GM12878 (cell line): ENCODE data around the gene CCL15. TPM values are rescaled to one million over a fixed set of nuclear protein-coding genes. Genes with fewer than 3 reads are reported as not detected.

ENCODE experiments used
- CEBPZ ChIP-seq: fragments of 150-350 bp; IDR thresholded peaks from 2 replicates; pipeline ENCODE4 v1.6.1; 2016; ENCODE audit warnings: low read depth, low read length
- CUX1 ChIP-seq: IDR thresholded peaks from 2 replicates; pipeline ENCODE4 v1.6.1; 2012; ENCODE audit warnings: improper control_type of control experiment, low read depth, low read length; ENCODE audit not compliant: insufficient replicate concordance
- polyA plus RNA-seq, 11 experiments: library from polyadenylated mRNA; depleted of rRNA in 4 of 11; unstranded in 6 of 11; stranded (reverse) in 5 of 11; fragments of >200 nt; fragmentation: Nextera tagmentation in 4 of 11; fragmentation: Illumina TruSeq in 1 of 11; extraction: Ambion mirVana in 4 of 11; extraction: Trizol in 1 of 11; gene quantifications; 1 replicate in 1 of 11; 2 replicates in 10 of 11; pipeline versions ENCODE4 v1.2.1 to v1.2.3, GENCODE V29; 2011 to 2016; ENCODE audit warnings: inconsistent platforms in 2 of 11, missing spikeins in 2 of 11, low read depth in 1 of 11
- total RNA-seq, 4 experiments: library from RNA; depleted of rRNA in 3 of 4; stranded (reverse); fragments of >200 nt in 3 of 4; fragmentation: Illumina TruSeq in 1 of 4; extraction: Trizol in 1 of 4; gene quantifications; 2 replicates each; pipeline versions ENCODE4 v1.2.1 to v1.2.3, GENCODE V29; 2013 to 2021

The CCL15 gene
- total and polyA plus RNA-seq, 10 of the 15 experiments (the other 5 are each of a cell fraction or from before 2014, with no cell fraction given), result 0.12 TPM; not detected in 9

- TF ChIP-seq CEBPZ (no peak), CUX1 (no peak)
These were observed 46.7 kb upstream of the CCL15 start (continued) for GRCh38 chr17:36048066-36048465.
